GM23338 (cell line): ENCODE results near the gene EPHB3. TPM values are rescaled to one million over a fixed set of nuclear protein-coding genes. Genes with fewer than 3 reads are reported as not detected.

Experiments
- ATAC-seq: fragments of 200-7000 bp; cut with Tn5 transposase; 3 replicates; pipeline ENCODE4 v1.9.1; 2020
- DNase-seq: peaks from one replicate; pipeline ENCODE4 v3.0.0-alpha.2; 2015; ENCODE audit warnings: low spot score
- H2AFZ ChIP-seq: fragments of 200-600 bp; sonication (generic); 2 replicates; pipeline ENCODE4 v1.8.0; 2016; ENCODE audit warnings: antibody characterized with exemption, mild to moderate bottlenecking, moderate library complexity
- H3F3A ChIP-seq: fragments of 200-600 bp; sonication (generic); replicated peaks from 2 replicates; pipeline ENCODE4 v1.8.0; 2017; ENCODE audit warnings: antibody characterized with exemption, mixed run types, low read depth
- H3K27ac ChIP-seq: fragments of 200-600 bp; sonication (generic); 2 replicates; pipeline ENCODE4 v1.6.1; 2016; ENCODE audit warnings: low read depth
- H3K27me3 ChIP-seq: fragments of 200-600 bp; sonication (generic); 2 replicates; pipeline ENCODE4 v1.8.0; 2016; ENCODE audit warnings: mild to moderate bottlenecking, mixed run types, moderate library complexity; ENCODE audit not compliant: insufficient read depth
- H3K36me3 ChIP-seq: fragments of 200-600 bp; sonication (generic); 2 replicates; pipeline ENCODE4 v1.8.0; 2016; ENCODE audit warnings: mild to moderate bottlenecking; ENCODE audit not compliant: insufficient read depth
- H3K4me1 ChIP-seq: fragments of 200-600 bp; sonication (generic); 2 replicates; pipeline ENCODE4 v1.8.0; 2016; ENCODE audit warnings: mild to moderate bottlenecking, moderate library complexity; ENCODE audit not compliant: insufficient read depth
- H3K4me2 ChIP-seq: fragments of 200-600 bp; sonication (generic); 2 replicates; pipeline ENCODE4 v1.7.1; 2017; ENCODE audit warnings: mixed run types
- H3K4me3 ChIP-seq: fragments of 200-600 bp; sonication (generic); 2 replicates; pipeline ENCODE4 v1.6.1; 2016; ENCODE audit warnings: mixed run types
- H3K79me2 ChIP-seq: fragments of 200-600 bp; sonication (generic); replicated peaks from 2 replicates; pipeline ENCODE4 v1.8.0; 2017; ENCODE audit warnings: mild to moderate bottlenecking; ENCODE audit not compliant: insufficient read depth
- H3K9me2 ChIP-seq: fragments of 200-600 bp; sonication (generic); 2 replicates; pipeline ENCODE4 v1.8.0; 2017; ENCODE audit not compliant: insufficient read depth
- H4K20me1 ChIP-seq: fragments of 200-600 bp; sonication (generic); replicated peaks from 2 replicates; pipeline ENCODE4 v1.8.0; 2017; ENCODE audit warnings: mild to moderate bottlenecking; ENCODE audit not compliant: insufficient read depth
- H3K27ac Mint-ChIP-seq: 2 replicates; pipeline ENCODE4 v1.8.0; 2020; ENCODE audit warnings: inconsistent platforms, mild to moderate bottlenecking, moderate library complexity, mixed read lengths
- H3K27me3 Mint-ChIP-seq: 3 replicates; pipeline ENCODE4 v1.8.0; 2022; ENCODE audit warnings: low read depth, mild to moderate bottlenecking, moderate library complexity, mixed read lengths, inconsistent platforms; ENCODE audit not compliant: insufficient read depth, poor library complexity
- H3K36me3 Mint-ChIP-seq: 3 replicates; pipeline ENCODE4 v1.8.0; 2021; ENCODE audit warnings: low read depth, mild to moderate bottlenecking, inconsistent platforms, moderate library complexity, mixed read lengths
- H3K4me1 Mint-ChIP-seq: 3 replicates; pipeline ENCODE4 v1.8.0; 2020; ENCODE audit warnings: mild to moderate bottlenecking, inconsistent platforms, mixed read lengths
- H3K4me3 Mint-ChIP-seq: 3 replicates; pipeline ENCODE4 v1.8.0; 2021; ENCODE audit warnings: moderate library complexity, mild to moderate bottlenecking, inconsistent platforms, mixed read lengths
- H3K9me3 Mint-ChIP-seq: 3 replicates; pipeline ENCODE4 v1.8.0; 2020; ENCODE audit warnings: moderate library complexity, mild to moderate bottlenecking, inconsistent platforms, mixed read lengths
- CREB1 ChIP-seq: fragments of 250-450 bp; sonication (Bioruptor Pico); IDR thresholded peaks from 2 replicates; pipeline ENCODE4 v1.5.0; 2020; ENCODE audit warnings: low read depth, mild to moderate bottlenecking, moderate library complexity
- EZH2 ChIP-seq: fragments of 200-600 bp; sonication (generic); IDR thresholded peaks from one replicate; pipeline ENCODE4 v1.8.0; 2017; ENCODE audit warnings: antibody characterized with exemption, mild to moderate bottlenecking, low read depth; ENCODE audit not compliant: unreplicated experiment
- EZH2phosphoT487 ChIP-seq: fragments of 200-600 bp; sonication (generic); IDR thresholded peaks from one replicate; pipeline ENCODE4 v1.8.1; 2018; ENCODE audit warnings: antibody characterized with exemption; ENCODE audit not compliant: unreplicated experiment
- JUNB ChIP-seq: IDR thresholded peaks from one replicate; pipeline ENCODE4 v1.6.1; 2016; ENCODE audit warnings: antibody characterized with exemption; ENCODE audit not compliant: unreplicated experiment
- NANOG ChIP-seq: IDR thresholded peaks from 2 replicates; pipeline ENCODE4 v1.6.1; 2016; ENCODE audit warnings: antibody characterized with exemption, borderline replicate concordance
- POLR2AphosphoS5 ChIP-seq: IDR thresholded peaks from 2 replicates; pipeline ENCODE4 v1.6.1; 2016; ENCODE audit warnings: antibody characterized with exemption, low read depth
- STAT1 ChIP-seq: IDR thresholded peaks from one replicate; pipeline ENCODE4 v1.6.1; 2016; ENCODE audit warnings: antibody characterized with exemption; ENCODE audit not compliant: unreplicated experiment
- ZNF114 ChIP-seq: fragments of 250-450 bp; sonication (Bioruptor Pico); IDR thresholded peaks from 2 replicates; pipeline ENCODE4 v1.5.0; 2020; ENCODE audit warnings: mild to moderate bottlenecking, moderate library complexity
- ZNF331 ChIP-seq: fragments of 250-450 bp; sonication (Bioruptor Pico); IDR thresholded peaks from 2 replicates; pipeline ENCODE4 v1.5.0; 2020; ENCODE audit warnings: low read depth, mild to moderate bottlenecking, moderate library complexity
- ZNF462 ChIP-seq: fragments of 250-450 bp; sonication (Bioruptor Pico); IDR thresholded peaks from 2 replicates; pipeline ENCODE4 v1.5.0; 2020; ENCODE audit warnings: mild to moderate bottlenecking, moderate library complexity
- polyA plus RNA-seq: library from polyadenylated mRNA; unstranded; fragments of >200 nt; fragmentation: Nextera tagmentation; extraction: Ambion mirVana; gene quantifications from 2 replicates; pipeline ENCODE4 v1.2.1, GENCODE V29; 2016
- total RNA-seq: library from RNA; depleted of rRNA; stranded (reverse); fragments of >200 nt; shearing (Covaris generic); gene quantifications from 2 replicates; pipeline ENCODE4 v1.2.3, GENCODE V29; 2014
- TF ChIP-seq, protein P1 (sequence below), 2 experiments: fragments of 200-600 bp in 1 of 2; sonication (generic) in 1 of 2; conservative IDR thresholded peaks; 2 replicates each; pipeline versions ENCODE4 v1.5.1 to v1.6.1; 2016 to 2017; ENCODE audit warnings: antibody characterized with exemption in 2 of 2, low read depth in 2 of 2, mild to moderate bottlenecking in 2 of 2, moderate library complexity in 1 of 2

EPHB3 gene
- total and polyA plus RNA-seq, 2 experiments from 2014 or later, result 0.57 to 2.0 TPM

DNA sequence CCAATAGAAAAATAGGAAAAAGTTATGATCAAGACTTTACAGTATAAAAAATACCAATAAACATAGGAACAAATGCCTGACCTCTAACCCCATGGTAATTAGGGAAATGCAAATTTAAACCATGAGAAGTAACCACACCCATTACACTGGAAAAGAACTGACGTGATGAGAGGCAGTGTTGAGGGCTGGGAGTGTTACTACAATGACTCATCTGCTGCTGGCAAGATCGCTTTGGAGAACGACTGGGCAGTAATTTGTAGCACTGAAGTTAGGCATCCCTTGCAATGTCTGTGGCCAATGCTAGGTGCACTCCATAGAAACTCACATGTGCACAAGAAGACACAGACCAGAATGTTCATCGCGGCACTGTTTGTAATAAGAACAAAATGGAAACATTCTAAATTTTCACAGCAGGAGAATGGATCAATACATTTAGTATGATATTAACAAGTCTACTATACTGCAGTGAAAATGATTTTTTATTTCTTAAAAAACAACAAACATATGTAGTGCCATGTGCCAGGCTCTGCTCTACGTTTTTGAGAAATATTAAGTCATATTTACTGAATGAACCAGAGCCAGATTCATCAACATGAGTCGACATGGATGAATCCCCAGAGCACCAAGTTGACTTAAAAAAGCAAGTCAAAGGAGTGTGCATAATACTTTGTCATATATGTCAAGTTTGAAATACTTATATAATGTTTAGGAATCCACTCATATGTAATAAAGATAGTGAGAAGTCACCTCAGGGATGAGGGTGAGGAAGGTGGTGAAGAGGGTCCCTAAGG, 37.6 kb upstream of the EPHB3 start (continued):
- TF ChIP-seq, protein P1, sequence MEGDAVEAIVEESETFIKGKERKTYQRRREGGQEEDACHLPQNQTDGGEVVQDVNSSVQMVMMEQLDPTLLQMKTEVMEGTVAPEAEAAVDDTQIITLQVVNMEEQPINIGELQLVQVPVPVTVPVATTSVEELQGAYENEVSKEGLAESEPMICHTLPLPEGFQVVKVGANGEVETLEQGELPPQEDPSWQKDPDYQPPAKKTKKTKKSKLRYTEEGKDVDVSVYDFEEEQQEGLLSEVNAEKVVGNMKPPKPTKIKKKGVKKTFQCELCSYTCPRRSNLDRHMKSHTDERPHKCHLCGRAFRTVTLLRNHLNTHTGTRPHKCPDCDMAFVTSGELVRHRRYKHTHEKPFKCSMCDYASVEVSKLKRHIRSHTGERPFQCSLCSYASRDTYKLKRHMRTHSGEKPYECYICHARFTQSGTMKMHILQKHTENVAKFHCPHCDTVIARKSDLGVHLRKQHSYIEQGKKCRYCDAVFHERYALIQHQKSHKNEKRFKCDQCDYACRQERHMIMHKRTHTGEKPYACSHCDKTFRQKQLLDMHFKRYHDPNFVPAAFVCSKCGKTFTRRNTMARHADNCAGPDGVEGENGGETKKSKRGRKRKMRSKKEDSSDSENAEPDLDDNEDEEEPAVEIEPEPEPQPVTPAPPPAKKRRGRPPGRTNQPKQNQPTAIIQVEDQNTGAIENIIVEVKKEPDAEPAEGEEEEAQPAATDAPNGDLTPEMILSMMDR (conservative IDR thresholded peaks at IDR 0.05; ENCODE audit: low read depth in 2 of 2), result no peak
- TF ChIP-seq ZNF462 (CRISPR knock-in tag) (no peak), EZH2phosphoT487 (no peak), STAT1 (no peak), CREB1 (no peak), POLR2AphosphoS5 (no peak), NANOG (no peak)

- H4K20me1 ChIP-seq, result no peaks in the 10 kb centered on the region
- H3K9me2 ChIP-seq, result no peaks in the 10 kb centered on the region
- H3K4me3 ChIP-seq, result peak overlapping the region; percentile 65
- peak overlapping the region; percentile 90 for H3K4me2 ChIP-seq
- peaks cover 20% of the 10 kb centered on the region; the same call in 1 of the 2 replicates for H3F3A ChIP-seq
- DNase-seq, result peak; percentile 66
- Mint-ChIP-seq H3K4me1 (peaks cover 25% of the 10 kb centered on the region), H3K9me3 (no peaks in the 10 kb centered on the region; the same call in 2 of the 3 replicates), H3K27me3 (peaks cover 8% of the 10 kb centered on the region), H3K27ac (peak overlapping the region; percentile 94), H3K4me3 (peak overlapping the region; percentile 83), H3K36me3 (no peaks in the 10 kb centered on the region)
- no peaks in the 10 kb centered on the region for H3K79me2 ChIP-seq
- no peaks in the 10 kb centered on the region for H3K27me3 ChIP-seq
- peak overlapping the region; percentile 99 for H3K27ac ChIP-seq
- H2AFZ ChIP-seq, result peak overlapping the region; percentile 14; the same call in 1 of the 2 replicates
- peaks cover 18% of the 10 kb centered on the region for H3K4me1 ChIP-seq
- ATAC-seq, result peak; percentile 28
- no peaks in the 10 kb centered on the region for H3K36me3 ChIP-seq
- TF ChIP-seq CREB1 (no peak), NANOG (no peak), JUNB (no peak), ZNF331 (CRISPR knock-in tag) (no peak), ZNF114 (CRISPR knock-in tag) (no peak), EZH2 (no peak), EZH2phosphoT487 (no peak)
Observed at GRCh38 chr3:184524981-184525336, 36.6 kb upstream of the EPHB3 start.
